ENCODE results near the gene TRAK1. TPM values are rescaled to one million over a fixed set of nuclear protein-coding genes. Genes with fewer than 3 reads are reported as not detected.

TRAK1 gene
- total RNA-seq, 1 donor from 2014 or later, result 36.8 TPM

- H3K36me3 ChIP-seq, result peaks cover 0 to 24% of the 10 kb centered on the region in 2 donors
- DNase-seq (ENCODE audit: extremely low spot score in 2 of 2), result no peak
Observed at GRCh38 chr3:42184651-42185443, 93.7 kb downstream of the TRAK1 start.

GRCh38 chr3:42187936-42188335 lies 96.8 kb downstream of the TRAK1 start:
- Histone ChIP-seq H3K4me1 (no peaks in the 10 kb centered on the region), H3K27ac (no peak overlapping the region), H3K4me3 (no peak overlapping the region), H3K27me3 (no peaks in the 10 kb centered on the region), H3K36me3 (peaks cover 0 to 27% of the 10 kb centered on the region in 2 donors), H3K9me3 (no peaks in the 10 kb centered on the region)
- DNase-seq (ENCODE audit: extremely low spot score in 2 of 2), result no peak
- intact Hi-C loops (cut with DNase I), result loop anchor here (10.0 kb wide), 1 partner anchor 293 kb away; no protein-coding TSS in a partner anchor
- no peak for TF ChIP-seq POLR2A (IDR thresholded peaks at IDR 0.05)
- no peak for TF ChIP-seq CTCF (IDR thresholded peaks at IDR 0.05)
- TF ChIP-seq POLR2AphosphoS5 (IDR thresholded peaks at IDR 0.05; ENCODE audit: insufficient read depth in 1 of 2, low read depth in 1 of 2), result no peak

More at GRCh38 chr3:42184651-42185443, 93.7 kb downstream of the TRAK1 start:
- Histone ChIP-seq H3K27me3 (no peaks in the 10 kb centered on the region), H3K27ac (no peak overlapping the region), H3K4me1 (no peaks in the 10 kb centered on the region), H3K4me3 (no peak overlapping the region), H3K9me3 (no peaks in the 10 kb centered on the region)
- intact Hi-C loops (cut with DNase I), result loop anchor here (10.0 kb wide), 1 partner anchor 290 kb away; no protein-coding TSS in a partner anchor
- TF ChIP-seq CTCF (IDR thresholded peaks at IDR 0.05) (no peak), POLR2A (IDR thresholded peaks at IDR 0.05) (no peak), POLR2AphosphoS5 (IDR thresholded peaks at IDR 0.05; ENCODE audit: insufficient read depth in 1 of 2, low read depth in 1 of 2) (no peak)

- TF ChIP-seq CTCF (IDR thresholded peaks at IDR 0.05) (no peak), POLR2A (IDR thresholded peaks at IDR 0.05) (no peak), POLR2AphosphoS5 (IDR thresholded peaks at IDR 0.05; ENCODE audit: insufficient read depth in 1 of 2, low read depth in 1 of 2) (no peak)
- no peaks in the 10 kb centered on the region for H3K9me3 ChIP-seq
- intact Hi-C loops (cut with DNase I), result loop anchor here (10.0 kb wide), 1 partner anchor 294 kb away; no protein-coding TSS in a partner anchor
- H3K27me3 ChIP-seq, result no peaks in the 10 kb centered on the region
- H3K36me3 ChIP-seq, result peaks cover 0 to 28% of the 10 kb centered on the region in 2 donors
- no peak for DNase-seq (ENCODE audit: extremely low spot score in 2 of 2)
- no peaks in the 10 kb centered on the region for H3K4me1 ChIP-seq
- H3K27ac ChIP-seq, result no peak overlapping the region
- H3K4me3 ChIP-seq, result no peak overlapping the region
Observed at GRCh38 chr3:42188376-42188775, 97.2 kb downstream of the TRAK1 start.

GRCh38 chr3:42189001-42189460 lies 97.9 kb downstream of the TRAK1 start:
- intact Hi-C loops (cut with DNase I), result loop anchor here (10.0 kb wide), 1 partner anchor 294 kb away; no protein-coding TSS in a partner anchor
- TF ChIP-seq POLR2AphosphoS5 (IDR thresholded peaks at IDR 0.05; ENCODE audit: insufficient read depth in 1 of 2, low read depth in 1 of 2) (no peak), CTCF (IDR thresholded peaks at IDR 0.05) (no peak), POLR2A (IDR thresholded peaks at IDR 0.05) (no peak)
- Histone ChIP-seq H3K4me3 (no peak overlapping the region), H3K27me3 (no peaks in the 10 kb centered on the region), H3K27ac (no peak overlapping the region), H3K9me3 (no peaks in the 10 kb centered on the region), H3K36me3 (peaks cover 0 to 34% of the 10 kb centered on the region in 2 donors), H3K4me1 (no peaks in the 10 kb centered on the region)
- no peak for DNase-seq (ENCODE audit: extremely low spot score in 2 of 2)

GRCh38 chr3:42189736-42190135 lies 98.6 kb downstream of the TRAK1 start:
- intact Hi-C loops (cut with DNase I), result loop anchor here (10.0 kb wide), 1 partner anchor 295 kb away; no protein-coding TSS in a partner anchor
- TF ChIP-seq CTCF (IDR thresholded peaks at IDR 0.05) (no peak), POLR2AphosphoS5 (IDR thresholded peaks at IDR 0.05; ENCODE audit: insufficient read depth in 1 of 2, low read depth in 1 of 2) (no peak), POLR2A (IDR thresholded peaks at IDR 0.05) (no peak)
- Histone ChIP-seq H3K4me1 (no peaks in the 10 kb centered on the region), H3K9me3 (no peaks in the 10 kb centered on the region), H3K4me3 (no peak overlapping the region), H3K27ac (no peak overlapping the region), H3K36me3 (peaks cover 0 to 39% of the 10 kb centered on the region in 2 donors), H3K27me3 (no peaks in the 10 kb centered on the region)
- no peak for DNase-seq (ENCODE audit: extremely low spot score in 2 of 2)

All from vagina (tissue), 2 donors.